Ascending aorta (tissue), 2 donors: ENCODE data around the gene EPGN. TPM values are rescaled to one million over a fixed set of nuclear protein-coding genes. Genes with fewer than 3 reads are reported as not detected.

Experiments used
- DNase-seq, 2 donors: peaks; one replicate each; pipeline ENCODE4 v3.0.0-alpha.2; 2019; ENCODE audit warnings: low spot score in 2 of 2
- H3K27ac ChIP-seq, 2 donors: fragments of 200-600 bp; sonication (generic); one replicate each; pipeline ENCODE4 v1.5.1; 2016 to 2017; ENCODE audit warnings: mild to moderate bottlenecking in 1 of 2
- H3K27me3 ChIP-seq: fragments of 200-600 bp; sonication (generic); one replicate; pipeline ENCODE4 v1.5.1; 2017
- H3K36me3 ChIP-seq, 2 donors: fragments of 200-600 bp; sonication (generic); one replicate each; pipeline ENCODE4 v1.5.1; 2016
- H3K4me1 ChIP-seq, 2 donors: fragments of 200-600 bp; sonication (generic); one replicate each; pipeline ENCODE4 v1.5.1; 2016 to 2017; ENCODE audit warnings: mild to moderate bottlenecking in 1 of 2
- H3K4me3 ChIP-seq, 2 donors: fragments of 200-600 bp; sonication (generic); one replicate each; pipeline ENCODE4 v1.5.1; 2016 to 2017; ENCODE audit warnings: mild to moderate bottlenecking in 1 of 2
- H3K9me3 ChIP-seq, 2 donors: fragments of 200-600 bp; sonication (generic); one replicate each; pipeline ENCODE4 v1.5.1; 2016
- CTCF ChIP-seq, 3 experiments: fragments of 200-600 bp in 2 of 3; fragments of 450-650 bp in 1 of 3; sonication (generic) in 2 of 3; IDR thresholded peaks; one replicate each; pipeline ENCODE4 v1.5.1; 2016 to 2019; ENCODE audit warnings: antibody characterized with exemption in 3 of 3, mild to moderate bottlenecking in 1 of 3, moderate library complexity in 1 of 3
- intact Hi-C: fragments of 100-400 bp; cut with DNase I; formaldehyde crosslinking; loops from one replicate; pipeline ENCODE4 v1.15.1; 2023
- total RNA-seq: library from RNA; depleted of rRNA; stranded (reverse); fragments of >200 nt; gene quantifications from one replicate; pipeline ENCODE4 v1.1.0, GENCODE V29; 2016

Gene EPGN
- total RNA-seq, 1 donor from 2014 or later: not detected

GRCh38 chr4:74293558-74293957, 14.7 kb upstream of the EPGN start:
- H3K9me3 ChIP-seq: no peaks in the 10 kb centered on the region
- H3K36me3 ChIP-seq: no peaks in the 10 kb centered on the region
- no peaks in the 10 kb centered on the region for H3K27me3 ChIP-seq
- TF ChIP-seq CTCF (IDR thresholded peaks at IDR 0.05): no peak
- no peaks in the 10 kb centered on the region for H3K4me1 ChIP-seq
- no peak for DNase-seq
- intact Hi-C loops: no loop called here
- H3K4me3 ChIP-seq: no peak overlapping the region
- no peak overlapping the region for H3K27ac ChIP-seq

DNA sequence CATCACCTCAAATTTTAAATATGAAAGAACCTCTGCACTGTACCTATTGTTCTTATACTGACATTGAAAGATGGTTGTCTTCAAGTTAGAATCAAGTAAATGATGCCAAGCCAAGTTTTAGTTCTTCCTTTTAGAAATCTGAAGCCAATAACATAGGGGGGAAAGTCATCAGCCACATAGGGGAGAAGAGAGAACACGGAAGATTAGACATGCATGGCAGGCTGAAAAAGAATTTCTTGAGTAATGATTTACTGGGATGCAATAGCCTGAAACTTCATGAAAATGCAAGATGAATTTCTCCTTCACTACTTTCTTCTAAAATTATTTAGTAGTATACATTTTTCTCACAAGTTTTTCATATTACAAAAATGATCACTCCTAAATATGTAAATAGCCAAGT, 13.6 kb upstream of the EPGN start:
- no peak overlapping the region for H3K27ac ChIP-seq
- H3K27me3 ChIP-seq: no peaks in the 10 kb centered on the region
- TF ChIP-seq CTCF (IDR thresholded peaks at IDR 0.05): no peak
- no peaks in the 10 kb centered on the region for H3K36me3 ChIP-seq
- no peaks in the 10 kb centered on the region for H3K4me1 ChIP-seq
- intact Hi-C loops: no loop called here
- H3K9me3 ChIP-seq: no peaks in the 10 kb centered on the region
- DNase-seq: no peak
- H3K4me3 ChIP-seq: no peak overlapping the region

DNA sequence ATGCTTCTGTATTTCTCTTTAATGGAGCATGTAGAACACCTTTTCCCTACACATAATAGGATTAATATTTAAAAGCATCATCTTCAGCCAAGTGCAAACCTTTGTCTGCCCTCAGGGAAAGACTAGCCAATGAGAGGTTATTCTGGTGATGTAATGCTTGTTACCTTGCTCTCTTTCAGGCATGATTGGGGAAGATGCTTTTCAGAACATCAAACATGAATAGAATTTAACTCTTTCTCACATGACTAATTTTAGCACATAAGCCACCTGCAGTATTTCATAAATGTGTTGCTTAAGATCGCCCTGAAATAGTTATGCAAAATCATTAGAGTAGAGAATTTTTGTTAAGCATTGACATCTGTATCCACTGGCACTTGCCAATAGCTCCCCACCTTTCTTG, 10.7 kb upstream of the EPGN start:
- H3K4me1 ChIP-seq: no peaks in the 10 kb centered on the region
- no peak for DNase-seq
- H3K27ac ChIP-seq: no peak overlapping the region
- H3K9me3 ChIP-seq: no peaks in the 10 kb centered on the region
- no peak overlapping the region for H3K4me3 ChIP-seq
- no peaks in the 10 kb centered on the region for H3K27me3 ChIP-seq
- TF ChIP-seq CTCF (IDR thresholded peaks at IDR 0.05): no peak
- intact Hi-C loops: no loop called here
- no peaks in the 10 kb centered on the region for H3K36me3 ChIP-seq

GRCh38 chr4:74304095-74304625, 4.1 kb upstream of the EPGN start:
- Histone ChIP-seq H3K27ac (no peak overlapping the region), H3K4me3 (no peak overlapping the region), H3K4me1 (no peaks in the 10 kb centered on the region), H3K9me3 (no peaks in the 10 kb centered on the region), H3K27me3 (no peaks in the 10 kb centered on the region), H3K36me3 (no peaks in the 10 kb centered on the region)
- intact Hi-C loops: no loop called here
- TF ChIP-seq CTCF (IDR thresholded peaks at IDR 0.05): no peak
- no peak for DNase-seq

GRCh38 chr4:74305000-74305399, 3.3 kb upstream of the EPGN start:
- Histone ChIP-seq H3K9me3 (no peaks in the 10 kb centered on the region), H3K27ac (no peak overlapping the region), H3K27me3 (no peaks in the 10 kb centered on the region), H3K4me3 (no peak overlapping the region), H3K4me1 (no peaks in the 10 kb centered on the region), H3K36me3 (no peaks in the 10 kb centered on the region)
- TF ChIP-seq CTCF (IDR thresholded peaks at IDR 0.05): no peak
- intact Hi-C loops: no loop called here
- DNase-seq: no peak

GRCh38 chr4:74307170-74307569, 1.1 kb upstream of the EPGN start:
- no peak overlapping the region for H3K4me3 ChIP-seq
- H3K27ac ChIP-seq: no peak overlapping the region
- no peaks in the 10 kb centered on the region for H3K9me3 ChIP-seq
- H3K36me3 ChIP-seq: no peaks in the 10 kb centered on the region
- H3K4me1 ChIP-seq: no peaks in the 10 kb centered on the region
- intact Hi-C loops: no loop called here
- H3K27me3 ChIP-seq: no peaks in the 10 kb centered on the region
- no peak for TF ChIP-seq CTCF (IDR thresholded peaks at IDR 0.05)
- no peak for DNase-seq
